ENCODE data around the gene ZNF215.
"Not testable (repeated sequence)": the region's sequence is repeated elsewhere in the genome, so short reads cannot be mapped to it uniquely, and the experiment has no call there.

ZNF215 gene

GRCh38 chr11:6926208-6927029 lies at the start of gene ZNF215:
Gene ZNF215, plus strand, starts transcription at chr11:6926426. Its CDS starts 5,847 bp downstream, at chr11:6932273.
- no peak for DNase-seq

GRCh38 chr11:6876914-6877313 lies 49.3 kb upstream of the ZNF215 start:
- no peak for DNase-seq

DNA sequence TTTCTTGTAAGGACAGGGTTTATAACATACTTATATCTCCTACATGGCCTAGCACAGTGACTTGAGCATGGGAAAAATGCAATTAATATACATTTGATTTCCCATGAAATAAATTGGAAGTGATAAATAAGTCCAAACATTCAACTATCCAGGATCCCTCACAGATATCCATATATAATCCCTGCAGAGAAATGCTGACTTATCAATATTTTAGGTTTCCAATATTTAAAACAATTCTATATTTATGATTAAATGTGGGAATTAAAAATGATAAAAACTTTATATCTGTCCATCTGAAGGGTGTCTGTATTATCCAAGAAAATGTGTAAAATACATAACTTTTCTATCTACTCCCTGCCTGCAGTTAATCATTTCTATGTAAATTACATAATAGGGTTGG lies 43.5 kb upstream of the ZNF215 start:
- no peak for DNase-seq

- not testable (repeated sequence) for DNase-seq
Measured at GRCh38 chr11:6887711-6888110, 38.5 kb upstream of the ZNF215 start.

GRCh38 chr11:6888830-6889229 lies 37.4 kb upstream of the ZNF215 start:
- no peak for DNase-seq

DNA sequence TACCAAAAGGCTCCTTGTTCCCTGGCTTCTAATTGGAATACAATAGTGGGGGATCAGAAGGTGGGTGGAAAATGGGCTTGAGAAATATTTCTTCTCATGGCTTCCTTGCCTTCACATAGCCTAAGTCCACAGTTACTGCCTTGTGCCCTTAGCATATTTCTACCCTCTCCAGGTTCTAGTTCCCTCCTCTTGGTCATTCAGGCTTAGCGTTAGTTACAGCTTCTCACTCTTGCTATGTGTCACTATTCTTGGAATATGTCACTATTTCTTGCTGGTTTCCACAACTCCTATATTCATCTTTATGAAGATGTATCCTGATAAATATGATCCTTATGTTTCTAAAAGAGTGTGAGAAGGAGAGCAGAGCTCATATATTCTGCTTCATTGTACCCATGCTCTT lies 36.4 kb upstream of the ZNF215 start:
- DNase-seq: no peak

GRCh38 chr11:6892400-6892799 lies 33.8 kb upstream of the ZNF215 start, which contains the start of gene OR2D2:
Gene OR2D2, minus strand, starts transcription at chr11:6892500. Its CDS starts 0 bp downstream, at chr11:6892500.
- DNase-seq: no peak

DNA sequence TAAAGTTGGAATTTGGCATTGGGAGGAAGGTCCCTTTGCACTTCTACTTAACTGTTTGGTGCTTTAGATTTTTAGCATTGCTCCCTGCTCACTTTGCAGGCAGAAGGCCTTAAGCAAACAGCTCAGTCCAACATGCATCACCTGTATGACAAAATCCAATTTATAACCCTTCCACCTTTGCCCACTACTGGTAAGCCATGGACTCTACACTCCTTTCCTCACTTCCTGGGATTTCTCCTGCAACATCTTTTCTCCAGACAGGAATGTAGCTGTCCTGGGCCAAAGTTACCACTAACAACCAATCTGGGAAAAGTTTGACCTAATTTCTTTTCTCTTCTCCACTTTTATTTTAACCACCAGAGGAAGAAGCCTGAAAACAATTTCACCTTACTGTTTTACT lies 32.1 kb upstream of the ZNF215 start:
- no peak for DNase-seq

DNA sequence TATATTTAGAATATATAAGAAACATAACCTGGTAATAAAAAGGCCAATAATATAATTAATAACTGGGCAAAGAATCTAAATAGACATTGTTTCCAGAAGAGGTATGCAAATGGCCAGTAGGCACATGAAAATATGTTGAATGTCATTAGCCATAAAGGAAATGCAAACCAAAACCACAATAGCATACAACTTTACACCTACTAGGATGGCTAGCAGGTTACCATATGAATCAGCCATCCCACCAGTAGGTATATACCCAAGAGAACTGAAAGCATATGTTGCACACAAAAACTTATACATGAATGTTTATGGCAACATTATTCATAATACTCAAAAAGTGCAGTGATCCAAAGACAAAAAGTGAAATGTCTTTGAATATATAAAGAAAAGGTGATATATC lies 31.2 kb upstream of the ZNF215 start:
- no peak for DNase-seq

GRCh38 chr11:6898911-6899310 lies 27.3 kb upstream of the ZNF215 start:
- DNase-seq: no peak

DNA sequence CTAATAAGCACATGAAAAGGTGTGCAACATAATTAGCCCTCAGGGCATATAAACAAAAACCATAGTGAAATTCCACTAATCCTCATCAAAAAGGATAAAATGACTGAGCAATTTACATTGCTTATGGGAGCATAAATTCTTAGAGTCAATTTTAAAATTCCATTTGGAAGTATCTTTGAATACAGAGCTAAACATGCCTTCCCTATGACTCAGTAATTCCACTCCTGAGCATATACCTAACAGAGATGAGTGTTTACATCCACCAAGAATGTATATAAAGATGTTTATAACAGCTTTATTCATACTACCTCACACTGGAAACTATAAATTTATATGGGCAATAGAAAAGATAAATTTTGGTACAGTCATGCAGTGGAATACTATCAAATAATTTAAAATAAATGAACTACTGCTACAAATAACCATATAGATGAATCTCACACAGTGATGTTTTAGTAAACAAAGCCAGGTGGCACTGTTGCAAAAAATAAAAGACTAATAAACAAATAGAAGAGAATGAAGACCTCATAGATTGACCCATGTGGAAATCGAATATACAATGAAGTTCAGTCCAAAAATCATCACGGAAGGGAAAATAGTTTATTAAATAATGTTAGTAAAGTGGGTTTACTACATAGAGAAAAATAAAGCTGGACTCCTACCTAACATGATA lies 25.8 kb upstream of the ZNF215 start:
- no peak for DNase-seq

GRCh38 chr11:6904804-6905203 lies 21.4 kb upstream of the ZNF215 start:
- not testable (repeated sequence) for DNase-seq

- no peak for DNase-seq
Measured at GRCh38 chr11:6911378-6911777, 14.8 kb upstream of the ZNF215 start.

DNA sequence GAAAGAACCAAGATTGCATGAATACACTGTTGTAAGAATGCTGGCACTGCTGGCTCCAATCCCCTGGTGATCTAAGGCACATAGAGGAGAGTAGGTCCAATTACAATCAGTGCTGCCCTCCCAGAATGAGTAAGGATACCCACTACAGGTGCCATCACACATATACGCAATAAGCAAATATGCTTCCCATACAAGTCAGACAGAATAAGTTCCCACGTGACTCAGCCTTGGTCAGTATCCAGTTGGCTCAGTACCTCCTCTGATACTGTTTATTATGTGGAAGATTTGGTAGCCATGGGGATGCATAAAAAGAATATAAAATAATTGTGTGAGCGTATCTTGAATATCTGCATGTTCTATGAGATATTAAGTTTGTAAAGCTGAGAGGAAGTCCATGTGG lies 14.3 kb upstream of the ZNF215 start:
- DNase-seq: no peak

GRCh38 chr11:6919698-6920097 lies 6.5 kb upstream of the ZNF215 start:
- no peak for DNase-seq

DNA sequence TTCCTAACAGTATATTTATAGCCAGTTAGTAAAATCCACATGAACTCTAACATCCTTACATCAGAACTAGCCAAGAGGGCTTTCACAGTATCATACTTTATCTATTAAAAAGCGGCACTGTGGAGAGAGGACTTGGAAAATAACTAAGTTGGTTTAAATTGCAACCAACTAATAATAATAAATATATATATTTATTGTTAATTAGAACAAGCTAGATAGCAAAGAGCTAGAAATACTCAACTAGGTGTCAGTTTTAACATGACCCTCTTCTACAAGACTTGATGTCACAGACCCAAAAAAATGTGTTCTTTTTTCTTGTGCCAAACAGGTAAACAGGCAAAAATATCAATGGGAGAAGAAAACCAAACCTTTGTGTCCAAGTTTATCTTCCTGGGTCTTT lies 5.5 kb upstream of the ZNF215 start, which contains the start of gene OR2D3:
TSS of gene OR2D3 (plus strand) at position 301 of the 400 bp plus-strand sequence. CDS start at position 301, 0 bp downstream.
- DNase-seq: no peak

- no peak for DNase-seq
Measured at GRCh38 chr11:6925007-6925577, 1.1 kb upstream of the ZNF215 start.

GRCh38 chr11:6925636-6926207 lies 504 bp upstream of the ZNF215 start:
- no peak for DNase-seq

GRCh38 chr11:6927030-6927617 lies 898 bp downstream of the ZNF215 start:
- no peak for DNase-seq

DNA sequence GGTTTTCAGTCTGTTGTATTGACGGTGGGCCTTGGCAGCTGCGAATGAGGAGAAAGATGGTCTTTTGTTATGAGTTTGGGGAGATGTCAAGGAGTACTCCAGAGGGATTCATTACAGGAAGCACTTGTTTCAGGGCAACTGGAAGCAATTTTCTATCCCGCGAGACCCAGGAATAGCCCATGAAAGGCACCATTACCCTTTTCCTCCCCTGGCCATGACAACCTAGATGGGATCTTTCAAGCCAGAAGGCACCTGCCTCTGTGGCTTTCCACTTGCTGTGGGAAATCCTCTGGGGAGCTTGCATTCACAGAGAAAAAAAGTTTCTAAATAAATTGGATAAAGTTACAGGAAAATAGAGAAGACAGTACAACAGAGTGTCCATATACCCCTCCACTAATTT lies 2.7 kb downstream of the ZNF215 start:
- DNase-seq: no peak

- no peak for DNase-seq
Measured at GRCh38 chr11:6931146-6931713, 5.0 kb downstream of the ZNF215 start.

GRCh38 chr11:6932145-6932544 lies 5.9 kb downstream of the ZNF215 start:
- DNase-seq: no peak

GRCh38 chr11:6941970-6942369 lies 15.7 kb downstream of the ZNF215 start:
- DNase-seq: no peak

Data from SIG-M5 (cell line).